Measurements from ENCODE around the gene ZCCHC7.
"Not testable (repeated sequence)": the region's sequence is repeated elsewhere in the genome, so short reads cannot be mapped to it uniquely, and the experiment has no call there.

- not testable (repeated sequence) for TF ChIP-seq YY1 (IDR thresholded peaks at IDR 0.05; ENCODE audit: low read depth, low read length); NFIC (IDR thresholded peaks at IDR 0.05; ENCODE audit: low read depth, low read length); TCF3 (IDR thresholded peaks at IDR 0.05; ENCODE audit: borderline replicate concordance, insufficient read depth, low read depth, low read length); MEF2A (IDR thresholded peaks at IDR 0.05; ENCODE audit: insufficient read depth, low read depth, low read length)
- TF ChIP-seq, protein P1, sequence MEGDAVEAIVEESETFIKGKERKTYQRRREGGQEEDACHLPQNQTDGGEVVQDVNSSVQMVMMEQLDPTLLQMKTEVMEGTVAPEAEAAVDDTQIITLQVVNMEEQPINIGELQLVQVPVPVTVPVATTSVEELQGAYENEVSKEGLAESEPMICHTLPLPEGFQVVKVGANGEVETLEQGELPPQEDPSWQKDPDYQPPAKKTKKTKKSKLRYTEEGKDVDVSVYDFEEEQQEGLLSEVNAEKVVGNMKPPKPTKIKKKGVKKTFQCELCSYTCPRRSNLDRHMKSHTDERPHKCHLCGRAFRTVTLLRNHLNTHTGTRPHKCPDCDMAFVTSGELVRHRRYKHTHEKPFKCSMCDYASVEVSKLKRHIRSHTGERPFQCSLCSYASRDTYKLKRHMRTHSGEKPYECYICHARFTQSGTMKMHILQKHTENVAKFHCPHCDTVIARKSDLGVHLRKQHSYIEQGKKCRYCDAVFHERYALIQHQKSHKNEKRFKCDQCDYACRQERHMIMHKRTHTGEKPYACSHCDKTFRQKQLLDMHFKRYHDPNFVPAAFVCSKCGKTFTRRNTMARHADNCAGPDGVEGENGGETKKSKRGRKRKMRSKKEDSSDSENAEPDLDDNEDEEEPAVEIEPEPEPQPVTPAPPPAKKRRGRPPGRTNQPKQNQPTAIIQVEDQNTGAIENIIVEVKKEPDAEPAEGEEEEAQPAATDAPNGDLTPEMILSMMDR (IDR thresholded peaks at IDR 0.05 in 2 of 3, conservative IDR thresholded peaks at IDR 0.05 in 1 of 3; ENCODE audit: control insufficient read depth in 2 of 3, extremely low read depth in 1 of 3, insufficient read depth in 1 of 3, low read depth in 3 of 3, low read length in 3 of 3), result not testable (repeated sequence)
Observed at GRCh38 chr9:37114442-37114841, 5.9 kb upstream of the ZCCHC7 start.

Measured in GM12878 (cell line).